Ovary (tissue), 9 donors: ENCODE measurements around the gene TRPM2. TPM values are rescaled to one million over a fixed set of nuclear protein-coding genes. Genes with fewer than 3 reads are reported as not detected.

ENCODE experiments used
- DNase-seq, 5 donors: peaks; one replicate each; pipeline ENCODE4 v3.0.0-alpha.2; 2019 to 2020
- H3K27ac ChIP-seq, 2 donors: fragments of 200-600 bp; one replicate each; pipeline versions ENCODE4 v1.5.1 to v1.8.0; 2019 to 2022
- H3K27me3 ChIP-seq: fragments of 200-600 bp; one replicate; pipeline ENCODE4 v1.8.0; 2022
- H3K36me3 ChIP-seq: fragments of 200-600 bp; sonication (generic); one replicate; pipeline ENCODE4 v1.5.1; 2019
- H3K4me1 ChIP-seq: one replicate; pipeline ENCODE4 v1.8.1; 2013; ENCODE audit warnings: mild to moderate bottlenecking, moderate library complexity; ENCODE audit not compliant: insufficient read depth
- H3K4me3 ChIP-seq: fragments of 200-600 bp; sonication (generic); one replicate; pipeline ENCODE4 v1.5.1; 2017
- H3K9me3 ChIP-seq, 2 donors: fragments of 200-600 bp in 1 of 2; sonication (generic) in 1 of 2; one replicate each; pipeline versions ENCODE4 v1.5.1 to v1.8.1; 2013 to 2019; ENCODE audit warnings: mild to moderate bottlenecking in 1 of 2, moderate library complexity in 1 of 2
- EP300 ChIP-seq: sonication (generic); formaldehyde crosslinking; IDR thresholded peaks from one replicate; pipeline ENCODE4 v1.6.1; 2017; ENCODE audit warnings: antibody characterized with exemption
- POLR2A ChIP-seq: fragments of 450-650 bp; IDR thresholded peaks from one replicate; pipeline ENCODE4 v1.6.1; 2017; ENCODE audit warnings: antibody characterized with exemption, mild to moderate bottlenecking, moderate library complexity
- WGBS, 3 donors: extraction: QIAGEN DNeasy Blood & Tissue Kit in 1 of 3; methylation state at CpG; one replicate each; pipeline versions ENCODE4 v1.1.5 to v1.1.7; 2013 to 2017; 5-methylcytosine and 5-hydroxymethylcytosine counted together
- intact Hi-C, 4 donors: fragments of 100-400 bp; cut with DNase I; formaldehyde crosslinking; loops; one replicate each; pipeline versions ENCODE4 v1.11.0 to v1.15.1; 2022 to 2023
- polyA plus RNA-seq, 2 donors: library from polyadenylated mRNA; stranded (reverse); fragments of 200-250 nt in 1 of 2; fragments of 350-450 nt in 1 of 2; fragmentation: Illumina TruSeq in 1 of 2; extraction: RNeasy Lipid Tissue Mini Kit (QIAGEN cat#74804) in 1 of 2; gene quantifications; one replicate each; pipeline ENCODE4 v1.2.3, GENCODE V29; 2013 to 2014
- total RNA-seq, 7 donors: library from RNA; depleted of rRNA in 2 of 7; stranded (reverse); fragments of >200 nt in 2 of 7; fragmentation: NEBNext Ultra II Directional in 3 of 7; extraction: Animal tissue kit (Norgen Biotek cat#: 25700) in 3 of 7; gene quantifications; one replicate each; pipeline versions ENCODE4 v1.1.0 to v1.2.4, GENCODE V29; 2016 to 2023
- TF ChIP-seq, protein P1 (sequence below), 3 donors: fragments of 450-650 bp in 2 of 3; fragments of 200-600 bp in 1 of 3; IDR thresholded peaks; one replicate each; pipeline versions ENCODE4 v1.5.1 to v1.8.0; 2016 to 2022; ENCODE audit warnings: antibody characterized with exemption in 3 of 3, mild to moderate bottlenecking in 1 of 3
- donor health status: DM: no; HTN: no; CAD: no; lungs with moderate emphysema.
- donor health status: DM: no; HTN: no; CAD: no.
- donor health status: Bipolar disorder and iron deficiency.
- donor health status: DM: yes; HTN: yes; CAD: no.
- donor health status: DM: no; HTN: no; CAD: no.
- donor health status: DM: yes; HTN: yes; CAD: no.

The TRPM2 gene
- total and polyA plus RNA-seq, 9 donors, result 0.48 to 7.0 (median 1.8) TPM

DNA sequence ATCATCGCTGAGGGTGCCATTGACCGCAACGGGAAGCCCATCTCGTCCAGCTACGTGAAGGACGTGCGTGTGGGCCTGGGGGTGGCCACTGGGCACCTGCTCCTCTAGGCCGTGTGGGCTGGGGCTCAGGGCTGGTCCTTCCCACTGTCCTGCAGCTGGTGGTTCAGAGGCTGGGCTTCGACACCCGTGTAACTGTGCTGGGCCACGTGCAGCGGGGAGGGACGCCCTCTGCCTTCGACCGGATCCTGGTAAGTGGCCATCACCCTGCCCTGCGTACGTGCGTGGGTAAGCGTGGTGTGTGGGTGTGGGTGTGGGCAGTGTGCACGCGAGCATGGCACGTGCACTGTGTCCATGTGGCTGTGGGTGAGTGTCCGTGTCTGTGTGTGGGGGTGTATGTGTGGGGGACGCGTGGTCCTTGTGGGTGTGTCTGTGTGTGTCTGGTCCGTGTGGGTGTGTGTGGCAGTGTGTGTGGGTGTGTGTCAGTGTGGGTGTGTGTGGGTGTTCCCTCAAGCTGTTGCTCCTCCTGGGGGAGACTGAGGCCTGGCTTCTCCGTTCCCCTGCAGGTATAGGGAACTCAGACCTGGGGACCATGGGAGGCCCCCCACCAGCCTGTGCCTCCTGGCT is 37.0 kb upstream of the TRPM2 start:
- Histone ChIP-seq H3K27ac (no peak overlapping the region), H3K36me3 (no peaks in the 10 kb centered on the region), H3K4me3 (no peak overlapping the region), H3K27me3 (no peaks in the 10 kb centered on the region), H3K9me3 (no peaks in the 10 kb centered on the region), H3K4me1 (no peaks in the 10 kb centered on the region)
- DNase-seq, result no peak
- TF ChIP-seq POLR2A (no peak), EP300 (no peak)
- TF ChIP-seq, protein P1, sequence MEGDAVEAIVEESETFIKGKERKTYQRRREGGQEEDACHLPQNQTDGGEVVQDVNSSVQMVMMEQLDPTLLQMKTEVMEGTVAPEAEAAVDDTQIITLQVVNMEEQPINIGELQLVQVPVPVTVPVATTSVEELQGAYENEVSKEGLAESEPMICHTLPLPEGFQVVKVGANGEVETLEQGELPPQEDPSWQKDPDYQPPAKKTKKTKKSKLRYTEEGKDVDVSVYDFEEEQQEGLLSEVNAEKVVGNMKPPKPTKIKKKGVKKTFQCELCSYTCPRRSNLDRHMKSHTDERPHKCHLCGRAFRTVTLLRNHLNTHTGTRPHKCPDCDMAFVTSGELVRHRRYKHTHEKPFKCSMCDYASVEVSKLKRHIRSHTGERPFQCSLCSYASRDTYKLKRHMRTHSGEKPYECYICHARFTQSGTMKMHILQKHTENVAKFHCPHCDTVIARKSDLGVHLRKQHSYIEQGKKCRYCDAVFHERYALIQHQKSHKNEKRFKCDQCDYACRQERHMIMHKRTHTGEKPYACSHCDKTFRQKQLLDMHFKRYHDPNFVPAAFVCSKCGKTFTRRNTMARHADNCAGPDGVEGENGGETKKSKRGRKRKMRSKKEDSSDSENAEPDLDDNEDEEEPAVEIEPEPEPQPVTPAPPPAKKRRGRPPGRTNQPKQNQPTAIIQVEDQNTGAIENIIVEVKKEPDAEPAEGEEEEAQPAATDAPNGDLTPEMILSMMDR (IDR thresholded peaks at IDR 0.05), result no peak
- intact Hi-C loops, result no loop called here
- WGBS, 3 donors, result 80 to 87% (median 84%) methylated on average over 27 of the region's 27 CpGs

DNA sequence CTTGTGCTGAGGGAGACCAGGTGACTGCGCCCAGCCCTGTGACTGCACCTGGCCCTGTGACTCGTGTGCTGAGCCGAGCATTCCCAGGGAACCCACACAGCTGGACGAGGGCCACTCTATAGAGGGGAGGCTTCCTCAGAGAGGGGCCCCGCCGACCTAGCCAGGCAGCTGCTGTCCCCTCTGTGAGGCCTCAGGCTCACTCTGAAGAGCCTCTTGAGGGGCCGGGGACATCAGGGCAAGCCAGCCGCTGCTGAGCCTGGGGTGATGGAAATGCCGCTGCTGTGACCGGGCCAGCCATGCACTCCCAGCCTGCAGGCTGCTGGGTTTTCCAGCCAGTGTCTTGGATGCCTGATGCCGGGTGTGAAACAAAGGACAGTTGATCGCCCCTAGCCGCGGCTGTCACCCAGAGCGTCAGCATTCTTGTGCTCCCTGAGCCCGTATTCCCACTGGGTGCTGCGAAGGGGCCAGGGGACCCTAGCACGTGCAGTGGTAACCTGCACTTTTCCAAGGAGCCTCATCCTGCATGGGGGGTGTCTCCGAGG is 36.1 kb upstream of the TRPM2 start:
- intact Hi-C loops, result no loop called here
- no peak for DNase-seq
- 93 to 94% (median 93%) methylated on average over 12 to 19 of the region's 19 CpGs for WGBS, 3 donors
- TF ChIP-seq POLR2A, result no peak
- TF ChIP-seq EP300, result no peak
- TF ChIP-seq, protein P1 (IDR thresholded peaks at IDR 0.05), result no peak
- Histone ChIP-seq H3K4me3 (no peak overlapping the region), H3K27me3 (no peaks in the 10 kb centered on the region), H3K36me3 (no peaks in the 10 kb centered on the region), H3K27ac (no peak overlapping the region), H3K9me3 (no peaks in the 10 kb centered on the region), H3K4me1 (no peaks in the 10 kb centered on the region)

DNA sequence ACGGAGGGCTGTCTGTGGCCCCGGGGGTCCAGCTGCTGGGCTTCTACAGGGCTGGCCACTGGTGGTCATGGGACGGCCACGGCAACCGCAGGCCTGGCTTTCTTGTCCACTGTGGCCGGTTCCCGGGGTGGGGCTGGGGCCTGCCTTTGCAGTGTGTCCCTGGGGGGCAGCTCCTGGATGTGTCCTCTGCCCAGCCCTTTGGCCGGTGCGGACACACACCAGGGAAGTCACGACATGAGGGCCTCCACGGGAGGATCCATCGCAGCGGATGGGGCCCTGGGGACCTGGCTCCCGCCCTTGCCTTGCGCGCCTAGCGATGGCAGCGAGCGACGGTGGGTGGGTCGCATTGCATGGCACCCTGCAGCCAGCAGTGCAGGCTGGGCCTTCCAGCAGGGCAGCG is 35.5 kb upstream of the TRPM2 start:
- TF ChIP-seq POLR2A, result no peak
- intact Hi-C loops, result no loop called here
- H3K36me3 ChIP-seq, result no peaks in the 10 kb centered on the region

DNA sequence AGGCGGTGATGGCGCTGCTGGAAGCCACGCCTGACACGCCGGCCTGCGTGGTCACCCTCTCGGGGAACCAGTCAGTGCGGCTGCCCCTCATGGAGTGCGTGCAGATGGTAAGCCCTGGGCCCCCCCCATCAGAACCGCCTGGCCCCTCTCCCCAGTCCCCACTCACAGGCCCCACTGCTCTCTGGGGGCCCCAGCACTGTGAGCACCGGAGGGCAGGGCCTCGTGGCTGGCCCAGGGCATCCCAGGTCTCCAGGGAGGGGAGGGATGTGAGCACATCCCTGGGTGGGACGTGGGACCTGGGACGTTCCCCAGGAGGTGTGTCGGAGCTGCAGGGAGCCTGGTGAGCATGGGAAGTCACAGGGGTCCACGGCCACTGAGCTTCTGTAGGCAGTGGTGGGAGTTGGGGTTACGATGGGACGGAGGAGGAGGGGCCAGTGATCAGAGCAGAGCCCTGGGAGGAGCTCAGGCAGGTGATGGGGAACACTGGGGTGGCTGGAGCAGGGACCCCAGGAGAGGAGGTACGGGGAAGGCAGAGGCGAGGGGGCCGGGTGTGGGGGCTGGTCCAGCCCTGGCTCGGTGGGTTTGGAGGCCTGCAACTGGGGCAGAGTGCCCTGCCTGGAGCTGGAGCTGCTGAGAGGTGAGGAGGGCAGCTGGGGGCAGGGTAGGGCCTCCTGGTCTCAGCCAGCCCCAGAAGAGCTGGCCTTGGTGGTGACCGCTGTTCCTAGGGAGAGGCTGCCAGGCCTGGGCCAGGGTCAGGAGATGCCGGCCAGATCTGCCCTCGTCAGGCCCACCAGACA is 34.7 kb upstream of the TRPM2 start:
- no peak overlapping the region for H3K27ac ChIP-seq
- 88 to 93% (median 92%) methylated on average over 25 of the region's 25 CpGs for WGBS, 3 donors
- H3K27me3 ChIP-seq, result no peaks in the 10 kb centered on the region
- DNase-seq, result no peak
- H3K4me3 ChIP-seq, result no peak overlapping the region
- intact Hi-C loops, result no loop called here
- no peaks in the 10 kb centered on the region for H3K36me3 ChIP-seq
- TF ChIP-seq POLR2A (no peak), EP300 (no peak)
- TF ChIP-seq, protein P1 (IDR thresholded peaks at IDR 0.05), result no peak
- no peaks in the 10 kb centered on the region for H3K4me1 ChIP-seq
- H3K9me3 ChIP-seq, result no peaks in the 10 kb centered on the region

More for the DNA sequence above, 35.5 kb upstream of the TRPM2 start:
- no peak for DNase-seq
- H3K9me3 ChIP-seq, result no peaks in the 10 kb centered on the region
- no peaks in the 10 kb centered on the region for H3K4me1 ChIP-seq
- no peak overlapping the region for H3K27ac ChIP-seq
- no peaks in the 10 kb centered on the region for H3K27me3 ChIP-seq
- no peak overlapping the region for H3K4me3 ChIP-seq
- WGBS, 3 donors, result 91 to 94% (median 93%) methylated on average over 20 to 22 of the region's 22 CpGs
